Left ventricle myocardium inferior (tissue), 1 donor: ENCODE data around the gene TMEM9. TPM values are rescaled to one million over a fixed set of nuclear protein-coding genes. Genes with fewer than 3 reads are reported as not detected.
"Not testable (repeated sequence)": the region's sequence is repeated elsewhere in the genome, so short reads cannot be mapped to it uniquely, and the experiment has no call there.

Experiments used
- DNase-seq: peaks from one replicate; pipeline ENCODE4 v3.0.0-alpha.2; 2020
- H3K27ac ChIP-seq: fragments of 200-600 bp; replicated peaks from 2 replicates; pipeline ENCODE4 v1.8.0; 2021
- H3K27me3 ChIP-seq: fragments of 200-600 bp; 2 replicates; pipeline ENCODE4 v1.8.0; 2021; ENCODE audit warnings: low read depth
- H3K36me3 ChIP-seq: fragments of 200-600 bp; 2 replicates; pipeline ENCODE4 v1.8.0; 2021
- H3K4me1 ChIP-seq: fragments of 200-600 bp; 2 replicates; pipeline ENCODE4 v1.8.0; 2021
- H3K4me3 ChIP-seq: fragments of 200-600 bp; 2 replicates; pipeline ENCODE4 v1.8.0; 2021; ENCODE audit warnings: mild to moderate bottlenecking, moderate library complexity
- H3K9me3 ChIP-seq: fragments of 200-600 bp; replicated peaks from 2 replicates; pipeline ENCODE4 v1.8.0; 2021
- intact Hi-C: fragments of 100-400 bp; cut with micrococcal nuclease; formaldehyde crosslinking; loops from one replicate; pipeline ENCODE4 v1.11.0; 2022
- total RNA-seq: library from RNA; stranded (reverse); fragmentation: NEBNext Ultra II Directional; extraction: Animal tissue kit (Norgen Biotek cat#: 25700); gene quantifications from one replicate; pipeline ENCODE4 v1.2.1, GENCODE V29; 2021
- TF ChIP-seq, protein P1 (sequence below): fragments of 200-600 bp; IDR thresholded peaks from 2 replicates; pipeline ENCODE4 v1.8.0; 2021; ENCODE audit warnings: antibody characterized with exemption, mild to moderate bottlenecking, borderline replicate concordance
- donor health status: DM: no; HTN: yes; CAD: no; lungs with severe emphysema.

TMEM9 gene
- total RNA-seq, 1 donor from 2014 or later, result 25.3 TPM

DNA sequence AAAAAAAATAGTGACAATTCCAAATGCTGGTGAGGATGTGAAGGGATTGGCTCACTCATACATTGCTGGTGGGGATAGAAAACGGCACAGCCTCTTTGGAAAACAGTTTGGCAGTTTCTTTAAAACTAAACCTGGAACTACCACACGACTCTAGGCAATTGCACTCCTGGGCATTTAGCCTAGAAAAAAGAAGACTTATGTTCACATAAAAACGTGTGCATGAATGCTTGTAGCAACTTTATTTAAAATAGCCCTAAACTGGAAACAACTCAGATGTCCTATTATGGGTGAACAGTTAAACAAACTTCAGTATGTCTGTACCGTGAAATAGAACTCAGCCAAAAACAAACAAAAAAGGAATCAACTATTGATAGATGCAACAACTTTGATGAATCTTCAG, 9.4 kb upstream of the TMEM9 start:
- Histone ChIP-seq H3K4me3 (no peak overlapping the region), H3K9me3 (no peaks in the 10 kb centered on the region), H3K27ac (no peak overlapping the region), H3K27me3 (no peaks in the 10 kb centered on the region), H3K36me3 (no peaks in the 10 kb centered on the region), H3K4me1 (no peaks in the 10 kb centered on the region)
- DNase-seq, result no peak
- TF ChIP-seq, protein P1, sequence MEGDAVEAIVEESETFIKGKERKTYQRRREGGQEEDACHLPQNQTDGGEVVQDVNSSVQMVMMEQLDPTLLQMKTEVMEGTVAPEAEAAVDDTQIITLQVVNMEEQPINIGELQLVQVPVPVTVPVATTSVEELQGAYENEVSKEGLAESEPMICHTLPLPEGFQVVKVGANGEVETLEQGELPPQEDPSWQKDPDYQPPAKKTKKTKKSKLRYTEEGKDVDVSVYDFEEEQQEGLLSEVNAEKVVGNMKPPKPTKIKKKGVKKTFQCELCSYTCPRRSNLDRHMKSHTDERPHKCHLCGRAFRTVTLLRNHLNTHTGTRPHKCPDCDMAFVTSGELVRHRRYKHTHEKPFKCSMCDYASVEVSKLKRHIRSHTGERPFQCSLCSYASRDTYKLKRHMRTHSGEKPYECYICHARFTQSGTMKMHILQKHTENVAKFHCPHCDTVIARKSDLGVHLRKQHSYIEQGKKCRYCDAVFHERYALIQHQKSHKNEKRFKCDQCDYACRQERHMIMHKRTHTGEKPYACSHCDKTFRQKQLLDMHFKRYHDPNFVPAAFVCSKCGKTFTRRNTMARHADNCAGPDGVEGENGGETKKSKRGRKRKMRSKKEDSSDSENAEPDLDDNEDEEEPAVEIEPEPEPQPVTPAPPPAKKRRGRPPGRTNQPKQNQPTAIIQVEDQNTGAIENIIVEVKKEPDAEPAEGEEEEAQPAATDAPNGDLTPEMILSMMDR, result no peak
- intact Hi-C loops, result no loop called here

DNA sequence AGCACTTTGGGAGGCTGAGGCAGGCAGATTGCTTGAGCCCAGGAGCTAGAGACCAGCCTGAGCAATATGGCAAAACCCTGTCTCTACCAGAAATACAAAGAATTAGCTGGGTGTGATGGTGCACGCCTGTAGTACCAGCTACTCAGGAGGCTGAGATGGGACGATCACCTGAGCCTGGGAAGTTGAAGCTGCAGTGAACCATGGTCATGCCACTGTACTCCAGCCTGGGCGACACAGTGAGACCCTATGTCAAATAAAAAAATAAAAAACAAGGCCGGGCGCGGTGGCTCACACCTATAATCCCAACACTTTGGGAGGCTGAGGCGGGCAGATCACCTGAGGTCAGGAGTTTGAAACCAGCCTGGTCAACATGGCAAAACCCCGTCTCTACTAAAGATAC, 8.8 kb upstream of the TMEM9 start:
- H3K4me1 ChIP-seq, H3K27ac ChIP-seq, H3K27me3 ChIP-seq, H3K4me3 ChIP-seq, intact Hi-C loops, DNase-seq, H3K36me3 ChIP-seq, H3K9me3 ChIP-seq: not testable (repeated sequence)

- intact Hi-C loops, result no loop called here
- Histone ChIP-seq H3K27ac (no peak overlapping the region), H3K36me3 (no peaks in the 10 kb centered on the region), H3K4me1 (peaks cover 22% of the 10 kb centered on the region), H3K4me3 (no peak overlapping the region), H3K27me3 (no peaks in the 10 kb centered on the region), H3K9me3 (no peaks in the 10 kb centered on the region)
- DNase-seq, result no peak
- TF ChIP-seq, protein P1, result no peak
These were observed 3.7 kb upstream of the TMEM9 start for GRCh38 chr1:201157949-201158348.

DNA sequence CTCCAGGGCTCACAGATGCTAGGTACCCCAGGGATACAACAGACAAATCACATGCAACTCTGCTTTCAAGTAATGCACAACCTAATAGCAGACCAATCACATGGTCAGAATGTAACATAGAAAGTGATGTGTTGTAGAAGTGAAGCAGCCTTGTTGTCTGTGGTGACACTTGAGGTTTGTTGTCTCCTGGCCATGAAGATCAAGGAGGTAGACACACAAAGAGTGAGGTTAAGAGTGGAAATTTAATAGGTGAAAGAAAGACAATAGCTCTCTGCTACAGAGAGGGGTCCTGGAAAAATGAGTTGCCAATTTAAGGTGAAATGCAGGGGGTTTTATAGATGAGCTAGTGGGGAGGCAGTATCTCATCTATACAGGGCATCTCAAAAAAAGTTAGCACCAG, 2.5 kb upstream of the TMEM9 start:
- Histone ChIP-seq H3K9me3 (no peaks in the 10 kb centered on the region), H3K4me1 (peaks cover 26% of the 10 kb centered on the region), H3K27me3 (no peaks in the 10 kb centered on the region), H3K36me3 (peaks cover under 1% of the 10 kb centered on the region), H3K4me3 (no peak overlapping the region), H3K27ac (no peak overlapping the region)
- intact Hi-C loops, result no loop called here
- no peak for DNase-seq
- TF ChIP-seq, protein P1, result no peak

DNA sequence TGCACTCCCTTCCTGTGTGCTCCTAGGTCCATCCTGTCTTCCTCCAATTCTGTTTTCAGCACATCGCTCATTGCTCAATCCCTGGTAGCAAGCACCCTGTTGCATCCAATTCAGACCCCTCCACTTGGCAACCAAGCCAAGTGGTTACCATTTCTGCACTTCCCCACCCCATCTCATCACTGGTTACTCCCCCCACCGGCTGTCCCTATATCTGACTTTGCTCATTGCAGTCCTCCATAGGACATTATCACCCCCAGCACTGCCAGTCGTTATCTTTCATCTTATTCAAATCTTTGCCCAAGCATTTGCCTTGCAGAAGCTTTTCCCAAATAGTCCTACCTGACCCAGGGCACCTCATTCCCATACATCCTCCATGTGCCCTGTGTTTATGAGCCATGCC, 2.1 kb upstream of the TMEM9 start:
- Histone ChIP-seq H3K4me1 (peaks cover 26% of the 10 kb centered on the region), H3K36me3 (peaks cover 5% of the 10 kb centered on the region), H3K27me3 (no peaks in the 10 kb centered on the region), H3K9me3 (no peaks in the 10 kb centered on the region), H3K27ac (no peak overlapping the region), H3K4me3 (no peak overlapping the region)
- TF ChIP-seq, protein P1, result no peak
- DNase-seq, result no peak
- intact Hi-C loops, result no loop called here

GRCh38 chr1:201155354-201155753, 1.1 kb upstream of the TMEM9 start:
- H3K9me3 ChIP-seq, result no peaks in the 10 kb centered on the region
- intact Hi-C loops, result no loop called here
- H3K4me1 ChIP-seq, result peaks cover 26% of the 10 kb centered on the region
- DNase-seq, result no peak
- no peaks in the 10 kb centered on the region for H3K27me3 ChIP-seq
- no peak overlapping the region for H3K27ac ChIP-seq
- TF ChIP-seq, protein P1, result no peak
- no peak overlapping the region for H3K4me3 ChIP-seq
- peaks cover 15% of the 10 kb centered on the region for H3K36me3 ChIP-seq
